ENCODE measurements around the gene EFNA5. TPM values are rescaled to one million over a fixed set of nuclear protein-coding genes. Genes with fewer than 3 reads are reported as not detected.

The EFNA5 gene
- polyA plus RNA-seq, 1 donor (not counting 4 experiments of a cell fraction or from before 2014, with no cell fraction given): 4.8 TPM

GRCh38 chr5:107516452-107517184 is 154.1 kb downstream of the EFNA5 start:
- FAIRE-seq (no peak), DNase-seq (ENCODE audit: low read depth, low spot score) (no peak)
- H3K4me1 ChIP-seq (ENCODE audit: control insufficient read depth, extremely low read depth, insufficient read depth, low read length): peaks cover 27% of the 10 kb centered on the region
- no peaks in the 10 kb centered on the region for H3K36me3 ChIP-seq (ENCODE audit: control insufficient read depth in 2 of 2, extremely low read depth in 1 of 2, insufficient read depth in 2 of 2, low read length in 2 of 2)
- no peaks in the 10 kb centered on the region for H3K9me1 ChIP-seq (ENCODE audit: control insufficient read depth, extremely low read depth, insufficient read depth, low read length)
- peaks cover 6% of the 10 kb centered on the region for H3K79me2 ChIP-seq (ENCODE audit: control insufficient read depth, insufficient read depth, low read length)
- no peak for TF ChIP-seq EZH2 (IDR thresholded peaks at IDR 0.05; ENCODE audit: low read length)
- TF ChIP-seq, protein P1, sequence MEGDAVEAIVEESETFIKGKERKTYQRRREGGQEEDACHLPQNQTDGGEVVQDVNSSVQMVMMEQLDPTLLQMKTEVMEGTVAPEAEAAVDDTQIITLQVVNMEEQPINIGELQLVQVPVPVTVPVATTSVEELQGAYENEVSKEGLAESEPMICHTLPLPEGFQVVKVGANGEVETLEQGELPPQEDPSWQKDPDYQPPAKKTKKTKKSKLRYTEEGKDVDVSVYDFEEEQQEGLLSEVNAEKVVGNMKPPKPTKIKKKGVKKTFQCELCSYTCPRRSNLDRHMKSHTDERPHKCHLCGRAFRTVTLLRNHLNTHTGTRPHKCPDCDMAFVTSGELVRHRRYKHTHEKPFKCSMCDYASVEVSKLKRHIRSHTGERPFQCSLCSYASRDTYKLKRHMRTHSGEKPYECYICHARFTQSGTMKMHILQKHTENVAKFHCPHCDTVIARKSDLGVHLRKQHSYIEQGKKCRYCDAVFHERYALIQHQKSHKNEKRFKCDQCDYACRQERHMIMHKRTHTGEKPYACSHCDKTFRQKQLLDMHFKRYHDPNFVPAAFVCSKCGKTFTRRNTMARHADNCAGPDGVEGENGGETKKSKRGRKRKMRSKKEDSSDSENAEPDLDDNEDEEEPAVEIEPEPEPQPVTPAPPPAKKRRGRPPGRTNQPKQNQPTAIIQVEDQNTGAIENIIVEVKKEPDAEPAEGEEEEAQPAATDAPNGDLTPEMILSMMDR (optimal IDR thresholded peaks at IDR 0.05 in 1 of 3, IDR thresholded peaks at IDR 0.05 in 1 of 3, conservative IDR thresholded peaks at IDR 0.05 in 1 of 3; ENCODE audit: extremely low read depth in 1 of 3, insufficient read depth in 2 of 3, low read length in 3 of 3): no peak
- H3K9ac ChIP-seq (ENCODE audit: control insufficient read depth, extremely low read depth, insufficient read depth, low read length): no peak overlapping the region
- H3K4me2 ChIP-seq (ENCODE audit: control insufficient read depth, extremely low read depth, insufficient read depth, low read depth, low read length): no peak overlapping the region
- no peak overlapping the region for H2AFZ ChIP-seq (ENCODE audit: control insufficient read depth, low read length)
- H3K27me3 ChIP-seq (ENCODE audit: control insufficient read depth, extremely low read depth, insufficient read depth, low read length): no peaks in the 10 kb centered on the region
- H4K20me1 ChIP-seq (ENCODE audit: control insufficient read depth, extremely low read depth, insufficient read depth, low read length): no peaks in the 10 kb centered on the region
- dilution Hi-C loops (cut with MboI; ENCODE audit: extremely low pct_ligation_motif_present, low sequenced_read_pairs): no loop called here
- H3K9me3 ChIP-seq (ENCODE audit: control insufficient read depth, low read depth, low read length): no peaks in the 10 kb centered on the region
- no peak overlapping the region for H3K4me3 ChIP-seq (ENCODE audit: control insufficient read depth in 2 of 3, extremely low read depth in 1 of 3, insufficient read depth in 2 of 3, low read depth in 1 of 3, low read length in 3 of 3)
- H3K27ac ChIP-seq (ENCODE audit: control insufficient read depth, insufficient read depth, low read length): no peak overlapping the region

GRCh38 chr5:107515521-107516080 is 155.1 kb downstream of the EFNA5 start:
- Histone ChIP-seq H3K27ac (ENCODE audit: control insufficient read depth, insufficient read depth, low read length) (no peak overlapping the region), H3K4me3 (ENCODE audit: control insufficient read depth in 2 of 3, extremely low read depth in 1 of 3, insufficient read depth in 2 of 3, low read depth in 1 of 3, low read length in 3 of 3) (no peak overlapping the region), H3K36me3 (ENCODE audit: control insufficient read depth in 2 of 2, extremely low read depth in 1 of 2, insufficient read depth in 2 of 2, low read length in 2 of 2) (no peaks in the 10 kb centered on the region), H3K9ac (ENCODE audit: control insufficient read depth, extremely low read depth, insufficient read depth, low read length) (no peak overlapping the region), H3K9me1 (ENCODE audit: control insufficient read depth, extremely low read depth, insufficient read depth, low read length) (no peaks in the 10 kb centered on the region), H3K27me3 (ENCODE audit: control insufficient read depth, extremely low read depth, insufficient read depth, low read length) (no peaks in the 10 kb centered on the region), H3K9me3 (ENCODE audit: control insufficient read depth, low read depth, low read length) (no peaks in the 10 kb centered on the region), H3K4me2 (ENCODE audit: control insufficient read depth, extremely low read depth, insufficient read depth, low read depth, low read length) (no peak overlapping the region), H3K4me1 (ENCODE audit: control insufficient read depth, extremely low read depth, insufficient read depth, low read length) (peaks cover 27% of the 10 kb centered on the region), H3K79me2 (ENCODE audit: control insufficient read depth, insufficient read depth, low read length) (peaks cover 6% of the 10 kb centered on the region), H4K20me1 (ENCODE audit: control insufficient read depth, extremely low read depth, insufficient read depth, low read length) (no peaks in the 10 kb centered on the region), H2AFZ (ENCODE audit: control insufficient read depth, low read length) (no peak overlapping the region)
- TF ChIP-seq, protein P1 (optimal IDR thresholded peaks at IDR 0.05 in 1 of 3, IDR thresholded peaks at IDR 0.05 in 1 of 3, conservative IDR thresholded peaks at IDR 0.05 in 1 of 3; ENCODE audit: extremely low read depth in 1 of 3, insufficient read depth in 2 of 3, low read length in 3 of 3): no peak
- TF ChIP-seq EZH2 (IDR thresholded peaks at IDR 0.05; ENCODE audit: low read length): no peak
- FAIRE-seq (no peak), DNase-seq (ENCODE audit: low read depth, low spot score) (no peak)
- dilution Hi-C loops (cut with MboI; ENCODE audit: extremely low pct_ligation_motif_present, low sequenced_read_pairs): no loop called here

All from keratinocyte (primary cell).